Kidney (tissue), 14 donors: ENCODE measurements around the gene PRRX2. TPM values are rescaled to one million over a fixed set of nuclear protein-coding genes. Genes with fewer than 3 reads are reported as not detected.

Experiments
- DNase-seq, 5 donors: peaks; one replicate each; pipeline ENCODE4 v3.0.0-alpha.2; 2013 to 2020
- FAIRE-seq: peaks from 2 replicates; lab custom pipeline; 2012; peaks lifted over from hg19 to GRCh38; lab: Jason Lieb, UNC
- H3K27ac ChIP-seq, 2 donors: one replicate each; pipeline ENCODE4 v1.7.0; 2013; ENCODE audit warnings: low read depth in 2 of 2, low read length in 2 of 2, inconsistent platforms in 1 of 2
- H3K27me3 ChIP-seq: one replicate; pipeline ENCODE4 v1.7.1; 2013; ENCODE audit warnings: low read length, inconsistent platforms; ENCODE audit not compliant: control insufficient read depth, insufficient read depth
- H3K36me3 ChIP-seq, 3 donors: one replicate each; pipeline versions ENCODE4 v1.7.0 to v1.7.1; 2013; ENCODE audit warnings: low read length in 3 of 3, control low read depth in 1 of 3, inconsistent platforms in 1 of 3; ENCODE audit not compliant: insufficient read depth in 3 of 3, control insufficient read depth in 2 of 3
- H3K4me1 ChIP-seq, 3 donors: one replicate each; pipeline versions ENCODE4 v1.7.0 to v1.7.1; 2013; ENCODE audit warnings: low read length in 3 of 3, inconsistent platforms in 1 of 3, low read depth in 1 of 3; ENCODE audit not compliant: control insufficient read depth in 2 of 3, insufficient read depth in 2 of 3
- H3K4me3 ChIP-seq, 3 donors: one replicate each; pipeline versions ENCODE4 v1.7.0 to v1.8.1; 2013; ENCODE audit warnings: low read length in 3 of 3, control low read depth in 1 of 3, inconsistent platforms in 1 of 3
- H3K9ac ChIP-seq, 3 donors: one replicate each; pipeline versions ENCODE4 v1.7.0 to v1.7.1; 2013; ENCODE audit warnings: low read length in 3 of 3, control low read depth in 1 of 3, inconsistent platforms in 1 of 3
- H3K9me3 ChIP-seq, 3 donors: one replicate each; pipeline versions ENCODE4 v1.7.0 to v1.7.1; 2013; ENCODE audit warnings: low read length in 3 of 3, control low read depth in 1 of 3, inconsistent platforms in 1 of 3; ENCODE audit not compliant: control insufficient read depth in 2 of 3, insufficient read depth in 1 of 3
- CTCF ChIP-seq: IDR thresholded peaks from 3 replicates; pipeline ENCODE4 v1.5.1; 2012; ENCODE audit warnings: mild to moderate bottlenecking, moderate library complexity, borderline replicate concordance; ENCODE audit not compliant: insufficient read depth; ENCODE audit errors: extremely low read depth
- intact Hi-C: fragments of 100-400 bp; cut with DNase I; formaldehyde crosslinking; loops from one replicate; pipeline ENCODE4 v1.11.1; 2022
- polyA plus RNA-seq: library from polyadenylated mRNA; stranded (reverse); fragments of 350-450 nt; fragmentation: Illumina TruSeq; extraction: RNeasy Lipid Tissue Mini Kit (QIAGEN cat#74804); gene quantifications from one replicate; pipeline ENCODE4 v1.2.3, GENCODE V29; 2014; ENCODE audit warnings: low read depth, low replicate concordance; ENCODE audit not compliant: insufficient read depth
- total RNA-seq: library from RNA; stranded (reverse); fragmentation: NEBNext Ultra II Directional; extraction: Animal tissue kit (Norgen Biotek cat#: 25700); gene quantifications from one replicate; pipeline ENCODE4 v1.2.1, GENCODE V29; 2021
- donor health status: control.
- donor health status: control.
- donor health status: control.
- donor health status: control.
- donor health status: control.
- donor health status: DM: yes; HTN: yes; CAD: no.
- donor health status: Normal renal cell carcinoma (clear cell type).

The PRRX2 gene
- total and polyA plus RNA-seq, 2 donors from 2014 or later = 1.8 to 2.3 TPM

GRCh38 chr9:129671065-129671464 is 5.6 kb downstream of the PRRX2 start:
- FAIRE-seq (no peak), DNase-seq (no peak)
- H3K27ac ChIP-seq = no peak overlapping the region
- no peak overlapping the region for H3K4me3 ChIP-seq
- H3K36me3 ChIP-seq = no peaks in the 10 kb centered on the region
- no peak overlapping the region for H3K9ac ChIP-seq
- H3K4me1 ChIP-seq = no peaks in the 10 kb centered on the region
- no peak for TF ChIP-seq CTCF
- H3K9me3 ChIP-seq = no peaks in the 10 kb centered on the region
- intact Hi-C loops = no loop called here
- H3K27me3 ChIP-seq = no peaks in the 10 kb centered on the region

- DNase-seq (no peak), FAIRE-seq (no peak)
- Histone ChIP-seq H3K4me3 (no peak overlapping the region), H3K9me3 (no peaks in the 10 kb centered on the region), H3K4me1 (no peaks in the 10 kb centered on the region), H3K36me3 (no peaks in the 10 kb centered on the region), H3K27me3 (no peaks in the 10 kb centered on the region), H3K27ac (no peak overlapping the region), H3K9ac (no peak overlapping the region)
- TF ChIP-seq CTCF = no peak
- intact Hi-C loops = no loop called here
Measured at GRCh38 chr9:129671519-129671918, 6.1 kb downstream of the PRRX2 start.

GRCh38 chr9:129672702-129673101 is 7.3 kb downstream of the PRRX2 start:
- Histone ChIP-seq H3K27me3 (no peaks in the 10 kb centered on the region), H3K27ac (no peak overlapping the region), H3K4me3 (no peak overlapping the region), H3K4me1 (no peaks in the 10 kb centered on the region), H3K36me3 (no peaks in the 10 kb centered on the region), H3K9ac (no peak overlapping the region), H3K9me3 (no peaks in the 10 kb centered on the region)
- DNase-seq = no peak
- FAIRE-seq = no peak
- intact Hi-C loops = no loop called here
- TF ChIP-seq CTCF = no peak

GRCh38 chr9:129673602-129674001 is 8.2 kb downstream of the PRRX2 start:
- no peak for TF ChIP-seq CTCF
- no peak for FAIRE-seq
- Histone ChIP-seq H3K36me3 (no peaks in the 10 kb centered on the region), H3K4me1 (no peaks in the 10 kb centered on the region), H3K27me3 (no peaks in the 10 kb centered on the region), H3K4me3 (no peak overlapping the region), H3K9me3 (no peaks in the 10 kb centered on the region), H3K27ac (no peak overlapping the region), H3K9ac (no peak overlapping the region)
- intact Hi-C loops = no loop called here
- DNase-seq = peak in 3 of 5 donors; percentile 46 to 56 (median 51)
